ENCODE results near the gene CTDNEP1. TPM values are rescaled to one million over a fixed set of nuclear protein-coding genes. Genes with fewer than 3 reads are reported as not detected.

The CTDNEP1 gene
- total and polyA plus RNA-seq, 2 of the 4 experiments (the other 2 are of a cell fraction): 23.8 to 132 TPM

GRCh38 chr17:7195971-7196370, 55.6 kb downstream of the CTDNEP1 start:
- Histone ChIP-seq H2AK9ac (replicated peaks; ENCODE audit: low read depth, low read length, poor library complexity) (no peak overlapping the region), H4K8ac (ENCODE audit: low read depth in 2 of 2, low read length in 2 of 2) (no peak overlapping the region), H3K27ac (ENCODE audit: insufficient read depth, low read length) (no peak overlapping the region), H4K91ac (ENCODE audit: insufficient read depth, low read depth, low read length) (no peak overlapping the region), H3K9me1 (ENCODE audit: insufficient read depth, low read length) (no peaks in the 10 kb centered on the region), H3K56ac (ENCODE audit: extremely low read depth, insufficient read depth, low read length) (no peak overlapping the region), H4K20me1 (ENCODE audit: insufficient read depth, low read length) (peaks cover 11% of the 10 kb centered on the region), H4K5ac (ENCODE audit: low read depth, low read length) (no peak overlapping the region), H3K79me1 (ENCODE audit: low read depth in 1 of 2, low read length in 2 of 2) (no peaks in the 10 kb centered on the region; a peak in 2 of 4 replicates), H2AFZ (replicated peaks; ENCODE audit: low read length, poor library complexity) (no peak overlapping the region), H2BK20ac (ENCODE audit: low read depth, low read length) (no peak overlapping the region), H3K4me3 (ENCODE audit: insufficient read depth, low read depth, low read length) (no peak overlapping the region), H2BK5ac (ENCODE audit: low read depth, low read length, poor library complexity, severe bottlenecking) (no peak overlapping the region), H3K4ac (ENCODE audit: low read depth, low read length) (no peak overlapping the region), H3K9ac (ENCODE audit: low read depth, low read length) (no peak overlapping the region), H3K4me2 (ENCODE audit: low read depth, low read length) (no peak overlapping the region), H2BK15ac (ENCODE audit: low read depth, low read length) (no peak overlapping the region), H3K27me3 (ENCODE audit: control insufficient read depth, insufficient read depth, low read length) (no peaks in the 10 kb centered on the region), H3K36me3 (ENCODE audit: control insufficient read depth, insufficient read depth, low read length) (peaks cover 50% of the 10 kb centered on the region), H3K4me1 (ENCODE audit: control insufficient read depth, insufficient read depth, low read length) (no peaks in the 10 kb centered on the region), H2BK120ac (ENCODE audit: low read depth, low read length) (no peak overlapping the region), H3K9me3 (ENCODE audit: control insufficient read depth, insufficient read depth, low read length) (no peaks in the 10 kb centered on the region), H3K18ac (ENCODE audit: low read depth, low read length) (no peak overlapping the region), H3K23ac (ENCODE audit: low read depth, low read length) (no peak overlapping the region), H3K14ac (replicated peaks; ENCODE audit: low read depth, low read length) (no peak overlapping the region), H2AK5ac (ENCODE audit: low read depth, low read length) (no peak overlapping the region)
- 100% methylated on average over 3 of the region's 12 CpGs; no CpG with 5 or more reads in 1 of the 2 experiments for WGBS, 2 experiments (ENCODE audit: extremely low coverage in 2 of 2, insufficient read length in 1 of 2)
- dilution Hi-C loops (cut with HindIII; ENCODE audit: low sequenced_read_pairs, unreplicated experiment) (no loop called here), in situ Hi-C loops (cut with MboI; ENCODE audit: low sequenced_read_pairs) (no loop called here), intact Hi-C loops (cut with micrococcal nuclease) (no loop called here)
- no peak for ATAC-seq (ENCODE audit: low read depth)
- CTCF ChIA-PET: no interaction called here
- DNase-seq: no peak
- TF ChIP-seq CTCF (conservative IDR thresholded peaks at IDR 0.05; ENCODE audit: low read depth, low read length) (no peak), BHLHE40 (IDR thresholded peaks at IDR 0.05; ENCODE audit: low read depth, low read length) (no peak), MAZ (IDR thresholded peaks at IDR 0.05; ENCODE audit: borderline replicate concordance, low read depth, low read length) (no peak), CEBPB (IDR thresholded peaks at IDR 0.05; ENCODE audit: low read depth, low read length) (no peak), RAD21 (IDR thresholded peaks at IDR 0.05; ENCODE audit: low read length) (no peak), CHD1 (IDR thresholded peaks at IDR 0.05; ENCODE audit: low read depth, low read length) (no peak), MXI1 (IDR thresholded peaks at IDR 0.05; ENCODE audit: borderline replicate concordance, low read depth, low read length) (no peak), POLR2A (IDR thresholded peaks at IDR 0.05; ENCODE audit: low read depth, low read length) (no peak), FOS (IDR thresholded peaks at IDR 0.05; ENCODE audit: low read depth, low read length) (no peak), ELK1 (IDR thresholded peaks at IDR 0.05; ENCODE audit: borderline replicate concordance, low read depth, low read length) (no peak), SMC3 (IDR thresholded peaks at IDR 0.05; ENCODE audit: low read depth, low read length) (no peak)
- no TSS peak for BruUV-seq (replicated peaks)
- POLR2A ChIA-PET (ENCODE audit: unreplicated experiment): no interaction called here
